GM18499 (cell line): ENCODE data around the gene NT5DC4.
"Not testable (repeated sequence)": the region's sequence is repeated elsewhere in the genome, so short reads cannot be mapped to it uniquely, and the experiment has no call there.

Experiments
- ATAC-seq: cut with Tn5 transposase; IDR thresholded peaks from one replicate; pipeline ENCODE4 v1.9.1; 2021; ENCODE audit warnings: moderate number of reproducible peaks; ENCODE audit not compliant: insufficient read depth, unreplicated experiment

The NT5DC4 gene

GRCh38 chr2:112698834-112699515 lies 21.8 kb upstream of the NT5DC4 start:
- ATAC-seq, result no peak

GRCh38 chr2:112699984-112700667 lies 20.7 kb upstream of the NT5DC4 start:
- ATAC-seq, result no peak

GRCh38 chr2:112701052-112701451 lies 19.8 kb upstream of the NT5DC4 start:
- no peak for ATAC-seq

- ATAC-seq, result no peak
Observed at GRCh38 chr2:112703684-112704083, 17.1 kb upstream of the NT5DC4 start.

- no peak for ATAC-seq
Observed at GRCh38 chr2:112705575-112705974, 15.2 kb upstream of the NT5DC4 start.

- ATAC-seq, result no peak
Observed at GRCh38 chr2:112706170-112706664, 14.6 kb upstream of the NT5DC4 start.

GRCh38 chr2:112706947-112707346 lies 13.9 kb upstream of the NT5DC4 start:
- not testable (repeated sequence) for ATAC-seq

- ATAC-seq, result no peak
Observed at GRCh38 chr2:112708968-112709367, 11.9 kb upstream of the NT5DC4 start.

- ATAC-seq, result no peak
Observed at GRCh38 chr2:112709703-112710102, 11.1 kb upstream of the NT5DC4 start.

- ATAC-seq, result no peak
Observed at GRCh38 chr2:112710956-112711750, 9.7 kb upstream of the NT5DC4 start.

GRCh38 chr2:112712465-112712864 lies 8.4 kb upstream of the NT5DC4 start:
- no peak for ATAC-seq

- no peak for ATAC-seq
Observed at GRCh38 chr2:112712903-112713584, 7.8 kb upstream of the NT5DC4 start.

- ATAC-seq, result no peak
Observed at GRCh38 chr2:112713585-112713925, 7.3 kb upstream of the NT5DC4 start.

GRCh38 chr2:112713926-112714325 lies 6.9 kb upstream of the NT5DC4 start:
- ATAC-seq, result no peak

- ATAC-seq, result no peak
Observed at GRCh38 chr2:112714331-112714730, 6.5 kb upstream of the NT5DC4 start.

- ATAC-seq, result no peak
Observed at GRCh38 chr2:112714836-112715631, 5.8 kb upstream of the NT5DC4 start.

- ATAC-seq, result not testable (repeated sequence)
Observed at GRCh38 chr2:112716094-112716493, 4.7 kb upstream of the NT5DC4 start.

- not testable (repeated sequence) for ATAC-seq
Observed at GRCh38 chr2:112716826-112717352, 3.9 kb upstream of the NT5DC4 start.

- no peak for ATAC-seq
Observed at GRCh38 chr2:112718863-112719370, 1.9 kb upstream of the NT5DC4 start.
